GM19372 (cell line): ENCODE measurements around the gene NBEAL1.
"Not testable (repeated sequence)": the region's sequence is repeated elsewhere in the genome, so short reads cannot be mapped to it uniquely, and the experiment has no call there.

ENCODE experiments used
- ATAC-seq: cut with Tn5 transposase; IDR thresholded peaks from one replicate; pipeline ENCODE4 v1.9.1; 2021; ENCODE audit warnings: mild to moderate bottlenecking, low read depth, moderate library complexity; ENCODE audit not compliant: unreplicated experiment

NBEAL1 gene

DNA sequence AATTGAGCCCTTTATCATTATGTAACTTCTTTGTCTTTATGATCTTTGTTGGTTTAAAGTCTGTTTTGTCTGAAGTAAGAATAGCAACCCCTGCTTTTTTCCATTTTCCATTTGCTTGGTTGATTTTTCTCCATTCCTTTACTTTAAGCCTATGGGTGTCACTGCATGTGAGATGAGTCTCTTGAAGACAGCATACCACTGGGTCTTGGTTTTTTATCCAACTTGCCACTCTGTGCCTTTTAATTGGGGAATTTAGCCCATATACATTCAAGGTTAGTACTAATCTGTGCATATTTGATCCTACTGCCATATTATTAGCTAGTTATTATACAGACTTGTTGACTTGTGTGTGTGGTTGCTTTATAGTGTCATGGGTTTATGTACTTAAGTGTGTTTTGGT is 89.6 kb downstream of the NBEAL1 start:
- ATAC-seq, result no peak

DNA sequence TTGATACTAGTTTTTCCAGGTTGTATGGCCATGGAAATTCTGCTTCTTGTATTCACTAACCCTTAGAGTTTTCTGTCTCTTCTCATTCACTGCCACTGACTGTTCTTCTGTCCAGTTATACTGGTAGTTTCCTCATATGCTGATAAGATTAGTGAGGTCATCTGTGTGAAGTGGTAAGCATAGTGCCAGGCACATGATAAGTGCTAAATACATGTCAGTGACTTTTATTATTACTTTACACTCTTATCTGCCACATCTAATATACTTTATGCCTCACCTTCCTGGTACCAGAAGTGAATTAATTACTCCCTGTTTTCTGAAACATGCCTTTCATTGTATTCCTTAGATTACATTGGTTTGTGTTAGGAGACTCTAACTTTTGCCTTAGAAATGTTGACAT is 91.3 kb downstream of the NBEAL1 start:
- no peak for ATAC-seq

DNA sequence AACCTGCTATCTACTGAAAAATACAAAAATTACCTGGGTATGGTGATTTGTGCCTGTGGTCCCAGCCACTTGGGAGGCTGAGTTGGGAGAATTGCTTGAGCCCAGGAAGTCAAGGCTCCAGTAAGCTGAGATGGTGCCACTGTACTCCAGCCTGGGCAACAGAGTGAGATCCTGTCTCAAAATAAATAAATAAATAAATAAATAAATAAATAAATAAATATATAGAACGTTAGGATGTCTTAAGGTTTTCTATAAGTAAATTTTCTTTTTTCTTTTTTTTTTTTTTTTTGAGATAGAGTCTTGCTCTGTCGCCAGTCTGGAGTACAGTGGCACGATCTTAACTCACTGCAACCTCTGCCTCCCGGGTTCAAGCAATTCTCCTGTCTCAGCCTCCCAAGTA is 95.8 kb downstream of the NBEAL1 start:
- ATAC-seq, result not testable (repeated sequence)

DNA sequence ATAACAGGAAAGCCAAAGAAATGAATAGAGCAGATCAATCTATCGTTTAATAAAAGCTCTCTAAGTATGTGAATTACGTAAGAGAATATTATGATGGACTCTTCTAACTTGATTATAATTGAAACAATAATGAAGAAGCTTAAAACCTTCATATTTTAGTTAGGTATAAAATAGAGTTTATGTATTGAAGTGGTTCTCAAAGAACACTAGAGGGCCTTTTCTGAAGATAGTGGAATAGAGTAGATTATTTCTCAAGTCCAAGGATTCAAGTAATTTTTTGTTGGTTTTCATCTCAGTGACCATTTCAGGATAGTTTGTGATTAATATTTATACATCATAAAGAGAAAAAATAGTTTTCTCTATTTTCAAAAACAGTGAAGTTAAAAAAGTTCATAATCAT is 97.7 kb downstream of the NBEAL1 start:
- no peak for ATAC-seq

DNA sequence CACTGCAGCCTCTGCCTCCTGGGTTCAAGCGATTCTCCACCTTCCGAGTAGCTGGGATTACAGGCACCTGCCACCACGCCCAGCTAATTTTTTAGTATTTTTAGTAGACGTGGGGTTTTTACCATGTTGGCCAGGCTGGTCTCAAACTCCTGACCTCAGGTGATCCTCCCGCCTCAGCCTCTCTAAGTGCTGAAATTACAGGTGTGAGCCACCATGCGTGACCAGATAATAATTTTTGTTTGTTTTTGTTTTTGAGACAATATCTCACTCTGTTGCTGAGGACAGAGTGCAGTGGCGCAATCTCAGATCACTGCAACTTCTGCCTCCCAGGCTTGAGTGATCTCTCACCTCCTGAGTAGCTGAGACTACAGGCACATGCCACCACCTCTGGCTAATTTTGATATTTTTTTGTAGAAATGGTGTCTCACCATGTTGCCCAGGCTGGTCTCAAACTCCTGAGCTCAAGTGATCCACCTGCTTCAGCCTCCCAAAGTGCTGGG is 100.6 kb downstream of the NBEAL1 start:
- ATAC-seq, result not testable (repeated sequence)

DNA sequence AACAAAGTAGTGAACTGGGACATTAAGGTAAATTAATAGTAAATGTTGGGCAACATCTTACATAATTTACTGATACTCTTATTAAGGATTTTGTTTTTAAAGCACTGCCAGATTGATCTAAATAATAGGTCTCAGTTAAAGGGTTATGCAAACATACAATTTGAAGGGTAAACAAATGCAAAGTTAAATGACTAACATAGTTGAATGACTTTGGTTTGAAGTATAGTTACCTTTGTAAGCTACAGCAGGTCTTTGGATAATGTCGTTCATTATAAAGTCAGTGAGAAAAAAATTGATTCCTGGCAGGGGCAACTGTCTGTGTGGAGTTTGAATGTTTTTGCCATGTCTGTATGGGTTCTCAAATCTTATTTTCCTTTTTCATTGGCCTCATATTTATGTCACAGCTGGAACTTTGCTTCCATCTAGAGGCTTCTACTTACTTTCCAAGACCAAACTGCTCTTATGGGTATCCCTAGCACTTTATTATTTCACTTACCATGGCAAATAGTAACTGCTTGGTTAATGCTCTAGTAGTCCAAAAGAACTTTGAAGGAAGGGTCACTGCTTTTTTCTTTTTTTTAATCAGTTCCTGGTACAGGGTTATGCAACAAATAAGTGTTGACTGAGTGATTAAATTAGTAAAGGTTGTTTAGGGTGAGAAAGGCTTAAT is 107.8 kb downstream of the NBEAL1 start:
- ATAC-seq, result no peak

DNA sequence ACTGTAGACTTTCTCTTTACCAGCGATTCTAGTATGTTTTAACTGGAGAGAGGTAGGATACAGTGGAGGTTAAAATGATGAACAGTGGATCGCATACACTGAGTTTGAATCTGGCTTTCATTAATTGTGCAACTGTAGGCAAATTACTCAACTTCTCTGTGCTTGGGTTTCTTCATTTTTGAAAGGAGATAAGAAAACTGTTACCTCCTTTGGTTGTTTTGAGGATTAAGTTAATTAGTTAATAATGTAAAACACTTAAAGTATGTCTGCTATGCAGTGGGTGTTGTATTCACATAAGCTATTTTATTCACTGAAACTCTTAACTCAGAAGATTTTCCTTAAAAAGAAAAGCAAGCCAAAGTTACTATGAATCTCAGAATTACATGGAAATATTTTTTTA is 112.3 kb downstream of the NBEAL1 start:
- no peak for ATAC-seq

DNA sequence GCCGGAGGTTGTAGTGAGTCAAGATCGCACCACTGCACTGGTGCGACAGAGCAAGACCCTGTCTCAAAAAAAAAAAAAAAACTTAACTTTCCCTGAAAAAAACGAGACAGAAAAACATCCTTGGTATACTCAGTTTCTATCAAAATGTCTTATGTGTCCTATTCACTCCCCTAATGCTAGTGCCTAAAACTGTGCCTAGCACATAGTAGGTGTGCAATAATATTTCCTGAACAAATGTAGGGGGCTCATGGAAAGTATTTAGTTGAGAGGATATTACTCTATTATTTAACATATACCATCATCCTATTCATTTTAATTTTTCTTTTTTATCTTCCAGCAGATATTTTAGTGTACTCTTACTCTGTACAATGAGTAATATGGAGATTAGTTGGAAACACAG is 120.4 kb downstream of the NBEAL1 start:
- ATAC-seq, result no peak

DNA sequence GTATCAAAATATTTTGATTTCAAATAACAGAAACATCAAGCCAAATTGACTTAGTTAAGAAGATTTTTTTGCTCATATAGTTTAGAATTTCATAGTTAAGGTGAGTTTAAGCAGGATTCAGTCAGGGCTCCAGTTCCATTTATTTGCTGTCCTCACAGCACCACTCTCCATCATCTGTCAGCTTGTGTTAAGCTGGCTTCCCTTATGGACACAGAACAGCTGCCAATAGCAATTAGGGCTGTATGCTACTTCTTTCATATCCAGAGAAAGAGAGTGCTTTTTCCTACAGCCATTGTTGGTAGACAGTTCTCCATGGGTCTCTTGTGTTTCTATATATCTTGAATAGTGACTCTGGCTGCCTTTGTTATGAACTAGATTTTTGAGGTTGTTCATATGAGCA is 128.7 kb downstream of the NBEAL1 start:
- ATAC-seq, result no peak

DNA sequence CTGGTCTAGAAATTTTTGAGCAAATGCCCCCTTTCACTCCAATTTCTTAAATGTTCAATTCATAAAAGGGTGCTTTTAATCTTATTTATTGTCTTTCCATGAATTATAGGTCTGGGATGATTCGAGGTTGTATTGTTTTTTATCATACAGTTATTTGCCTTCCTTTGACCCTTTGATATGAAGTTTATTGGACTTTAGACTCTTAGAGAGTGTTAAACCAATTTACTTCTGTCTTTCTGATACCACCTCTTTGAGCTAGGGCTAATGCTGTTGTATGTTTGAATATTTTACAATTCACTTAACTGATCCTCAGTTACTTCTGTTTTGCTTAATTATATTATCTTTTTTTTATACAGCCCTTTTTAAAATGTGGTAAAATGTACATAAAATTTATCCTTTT is 134.5 kb downstream of the NBEAL1 start:
- no peak for ATAC-seq

DNA sequence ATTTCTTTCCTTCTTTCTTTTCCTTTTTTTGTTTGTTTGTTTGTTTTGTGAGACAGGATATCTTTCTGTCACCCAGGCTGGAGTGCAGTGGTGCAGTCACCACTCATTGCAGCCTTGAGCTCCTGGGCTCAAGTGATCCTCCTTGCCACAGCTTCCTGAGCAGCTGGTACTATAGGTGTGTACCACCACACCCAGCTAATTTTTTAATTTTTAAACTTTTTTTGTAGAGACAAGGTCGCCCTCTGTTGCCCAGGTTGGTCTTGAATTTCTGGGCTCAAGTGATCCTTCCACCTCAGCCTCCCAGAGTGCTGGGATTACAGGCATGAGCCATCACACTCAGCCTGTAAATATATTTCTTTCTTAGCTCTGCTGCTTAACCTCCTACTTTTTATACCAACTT is 140.7 kb downstream of the NBEAL1 start:
- ATAC-seq, result no peak

DNA sequence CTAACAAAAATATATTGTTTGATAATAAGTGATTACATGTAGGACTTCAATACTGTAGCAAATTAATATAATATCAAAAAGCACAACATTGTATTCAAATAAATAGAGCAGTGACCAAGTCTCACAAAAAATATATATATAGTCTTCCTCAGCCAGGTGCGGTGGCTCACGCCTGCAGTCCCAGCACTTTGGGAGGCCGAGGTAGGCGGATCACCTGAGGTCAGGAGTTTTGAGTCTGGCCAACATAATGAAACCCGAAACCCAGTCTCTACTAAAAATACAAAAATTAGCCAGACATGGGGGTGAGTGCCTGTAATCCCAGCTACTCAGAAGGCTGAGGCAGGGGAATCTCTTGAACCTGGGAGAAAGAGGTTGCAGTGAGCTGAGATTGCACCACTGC is 148.0 kb downstream of the NBEAL1 start:
- ATAC-seq, result not testable (repeated sequence)

DNA sequence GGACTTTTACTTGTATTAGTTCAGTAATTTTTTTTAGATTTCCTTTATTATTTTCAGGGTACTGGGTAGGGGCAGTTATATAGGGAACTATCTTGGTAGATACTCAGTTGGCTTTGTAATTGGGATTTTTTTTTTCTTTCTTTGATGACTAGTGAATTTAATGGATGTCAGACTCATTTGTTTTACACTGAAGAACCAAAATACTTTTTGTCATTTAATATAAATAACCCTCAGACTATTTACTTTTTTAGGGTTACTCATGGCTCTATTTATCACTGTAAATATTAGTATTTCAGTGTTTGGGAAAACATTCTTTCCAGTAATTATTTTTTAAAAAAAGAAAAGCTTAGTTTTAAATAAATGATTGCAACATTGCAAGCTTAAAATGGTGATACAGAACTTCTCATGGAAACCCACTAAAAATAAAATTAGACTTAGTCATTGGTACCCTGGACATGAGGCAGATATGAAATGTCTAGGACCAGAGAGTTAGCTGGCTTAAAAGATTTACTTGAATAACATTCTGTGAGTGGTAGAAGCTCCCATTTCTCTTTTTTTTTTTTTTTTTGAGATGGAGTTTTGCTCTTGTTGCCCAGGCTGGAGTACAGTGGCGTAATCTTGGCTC is 149.7 kb downstream of the NBEAL1 start:
- ATAC-seq, result no peak

DNA sequence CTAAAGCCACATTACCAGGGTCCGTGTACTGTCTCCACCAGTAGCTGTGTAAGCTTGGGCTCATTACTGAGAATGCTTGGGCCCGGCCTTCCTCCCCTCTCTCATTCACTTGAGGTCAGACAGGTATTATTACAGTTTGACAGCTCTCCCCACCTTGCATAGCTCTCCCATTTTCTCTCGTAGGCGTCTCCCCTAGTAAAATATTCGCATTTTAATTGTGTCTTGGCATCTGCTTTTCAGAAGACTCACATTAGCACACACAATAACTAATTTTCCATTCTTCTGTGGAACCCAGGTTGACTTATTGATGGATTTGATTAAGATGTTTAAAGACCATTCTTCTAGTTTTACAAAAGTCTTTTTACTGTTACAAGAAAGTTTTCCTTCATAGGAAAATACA is 153.1 kb downstream of the NBEAL1 start:
- ATAC-seq, result no peak

DNA sequence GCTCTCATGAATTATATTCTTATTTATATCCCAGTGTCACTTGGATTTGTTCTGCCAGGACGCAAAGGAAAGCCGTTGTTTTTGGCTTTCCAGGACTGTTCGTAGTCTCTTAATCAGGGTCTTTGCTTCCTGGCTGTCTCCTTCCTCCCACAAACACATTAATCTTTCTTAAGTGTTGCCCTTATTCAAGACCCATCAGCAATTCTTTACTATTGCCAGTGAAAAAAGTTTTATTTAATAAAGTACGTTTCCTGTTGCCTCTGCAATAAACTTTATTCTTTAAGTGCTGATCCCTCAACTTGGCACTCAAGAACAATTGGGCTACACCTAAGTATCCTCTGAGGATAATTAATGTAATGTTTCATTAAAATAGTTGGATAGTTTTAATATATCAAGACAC is 155.8 kb downstream of the NBEAL1 start:
- ATAC-seq, result no peak

DNA sequence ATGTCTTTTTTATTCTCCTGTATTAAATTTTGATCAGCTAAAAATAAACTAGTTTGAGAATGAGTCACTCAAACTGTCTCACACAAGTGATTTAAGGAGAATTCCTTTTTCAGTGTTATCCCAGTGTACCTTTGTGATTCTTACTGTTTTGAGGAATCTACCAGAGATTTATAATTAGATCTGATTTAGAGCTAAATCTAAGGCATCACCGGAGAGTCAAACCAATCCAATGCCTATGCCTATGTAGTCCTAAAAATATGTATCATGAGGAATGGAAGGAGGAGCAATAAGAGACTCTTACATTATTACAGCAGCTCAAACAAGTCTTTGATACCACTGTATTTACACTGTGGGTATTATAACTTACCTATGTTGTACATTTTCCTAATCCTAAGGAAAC is 160.7 kb downstream of the NBEAL1 start:
- ATAC-seq, result no peak

DNA sequence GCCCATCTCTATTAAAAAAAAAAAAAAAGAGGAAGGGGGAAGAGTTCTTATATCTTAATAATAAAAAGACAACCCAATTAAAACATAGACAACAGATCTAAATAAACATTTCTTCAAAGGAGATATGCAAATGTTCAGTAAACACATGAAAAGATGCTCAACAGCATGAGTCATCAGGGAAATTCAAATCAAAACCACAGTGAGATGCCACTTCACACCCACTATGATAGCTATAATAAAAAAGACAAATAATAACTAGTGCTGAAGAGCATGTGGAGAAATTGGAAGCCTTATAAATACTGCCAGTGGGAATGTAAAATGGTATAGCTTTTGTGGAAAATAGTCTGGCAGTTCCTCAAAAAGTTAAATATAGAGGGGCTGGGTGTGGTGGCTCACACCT is 162.7 kb downstream of the NBEAL1 start:
- no peak for ATAC-seq

DNA sequence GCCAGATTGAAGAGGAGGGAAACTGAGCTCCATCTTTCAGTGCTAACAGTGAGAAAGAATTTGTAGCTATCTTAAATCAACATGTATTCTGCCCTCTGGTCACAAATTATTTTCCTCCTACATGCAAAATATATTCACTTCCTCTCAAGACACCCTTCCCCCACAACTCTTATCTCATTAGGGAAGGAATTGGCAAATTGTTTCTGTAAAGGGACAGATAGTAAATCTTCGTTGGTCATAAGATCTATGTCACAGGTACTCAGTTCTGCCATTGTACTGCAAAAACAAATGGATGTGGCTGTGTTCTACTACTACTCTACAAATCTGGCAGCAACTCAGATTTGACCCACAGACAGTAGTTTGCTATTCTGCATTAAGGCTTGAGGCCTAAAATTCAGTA is 171.2 kb downstream of the NBEAL1 start:
- ATAC-seq, result no peak

DNA sequence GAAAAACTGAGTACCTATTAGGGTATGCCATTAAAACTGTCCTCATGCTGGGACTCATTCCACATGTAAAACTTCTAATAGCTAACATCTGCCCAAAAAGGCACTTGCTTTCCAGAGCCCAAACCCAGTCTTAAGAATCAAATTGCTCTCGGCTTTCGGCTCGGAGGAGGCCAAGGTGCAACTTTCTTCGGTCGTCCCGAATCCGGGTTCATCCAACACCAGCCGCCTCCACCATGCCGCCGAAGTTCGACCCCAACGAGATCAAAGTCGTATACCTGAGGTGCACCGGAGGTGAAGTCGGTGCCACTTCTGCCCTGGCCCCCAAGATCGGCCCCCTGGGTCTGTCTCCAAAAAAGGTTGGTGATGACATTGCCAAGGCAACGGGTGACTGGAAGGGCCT is 175.9 kb downstream of the NBEAL1 start:
- not testable (repeated sequence) for ATAC-seq

DNA sequence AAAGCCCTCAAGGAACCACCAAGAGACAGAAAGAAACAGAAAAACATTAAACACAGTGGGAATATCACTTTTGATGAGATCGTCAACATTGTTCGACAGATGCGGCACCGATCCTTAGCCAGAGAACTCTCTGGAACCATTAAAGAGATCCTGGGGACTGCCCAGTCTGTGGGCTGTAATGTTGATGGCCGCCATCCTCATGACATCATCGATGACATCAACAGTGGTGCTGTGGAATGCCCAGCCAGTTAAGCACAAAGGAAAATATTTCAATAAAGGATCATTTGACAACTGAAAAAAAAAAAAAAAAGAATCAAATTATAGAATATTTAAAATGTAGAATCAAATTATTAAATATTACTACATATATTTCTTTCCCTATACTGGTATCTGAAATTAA is 176.4 kb downstream of the NBEAL1 start:
- ATAC-seq, result not testable (repeated sequence)

DNA sequence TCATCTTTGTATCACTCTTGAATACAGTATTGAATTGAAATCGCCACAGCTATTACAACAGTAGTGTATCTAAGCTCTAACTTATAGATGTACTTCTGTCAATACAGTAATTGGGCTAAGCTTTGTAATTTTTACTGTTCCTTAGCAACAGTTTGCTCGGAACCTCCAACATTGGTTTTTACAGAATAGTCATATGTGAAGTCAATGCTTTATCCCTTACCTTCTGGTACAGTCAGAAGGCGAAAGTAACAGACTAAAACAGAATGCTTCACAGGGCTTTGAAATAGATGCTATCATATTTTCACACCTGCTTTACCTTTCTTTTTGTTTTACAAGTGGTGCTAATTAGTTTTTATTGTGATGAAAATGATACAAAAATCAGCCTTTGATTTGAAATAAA is 177.3 kb downstream of the NBEAL1 start:
- no peak for ATAC-seq

DNA sequence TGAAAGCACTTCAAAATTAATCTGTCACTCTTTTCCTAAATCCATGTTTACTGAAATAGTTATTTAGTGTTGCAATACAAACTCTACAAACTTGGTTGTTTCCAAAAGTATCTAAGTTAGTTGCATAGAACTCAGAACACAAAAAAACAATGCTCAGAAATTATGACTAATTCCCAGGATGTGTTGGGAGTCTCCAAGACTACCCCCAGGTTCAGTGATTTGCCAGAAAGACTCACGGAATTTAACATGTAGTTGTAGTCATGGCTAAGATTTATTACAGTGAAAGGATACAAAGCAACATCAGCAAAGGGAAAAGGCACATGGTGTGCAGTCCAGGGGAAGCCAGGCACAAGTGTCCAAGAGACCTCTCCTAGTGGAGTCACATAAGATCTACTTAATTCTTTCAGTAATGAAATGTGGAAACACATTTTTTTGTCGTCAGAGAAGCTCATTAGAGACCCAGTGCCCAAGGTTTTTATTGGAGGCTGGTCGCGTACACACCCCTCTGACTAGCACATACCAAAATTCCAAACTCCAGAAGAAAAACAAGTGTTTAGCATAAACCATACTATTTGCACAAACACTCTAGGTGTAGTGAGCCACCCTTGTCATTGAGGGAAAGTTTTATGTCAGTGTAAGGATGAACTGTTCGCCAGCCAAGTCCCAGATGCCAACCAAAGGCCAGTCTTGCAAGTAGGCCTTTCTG is 180.8 kb downstream of the NBEAL1 start:
- no peak for ATAC-seq
